ENCODE results near the gene MMP24. TPM values are rescaled to one million over a fixed set of nuclear protein-coding genes. Genes with fewer than 3 reads are reported as not detected.

Gene MMP24
- 16.5 to 27.8 TPM (median 26.2 TPM) in 5 replicates for total RNA-seq (2022; extraction: Qiagen RNA extraction; ENCODE audit: low read depth)

DNA sequence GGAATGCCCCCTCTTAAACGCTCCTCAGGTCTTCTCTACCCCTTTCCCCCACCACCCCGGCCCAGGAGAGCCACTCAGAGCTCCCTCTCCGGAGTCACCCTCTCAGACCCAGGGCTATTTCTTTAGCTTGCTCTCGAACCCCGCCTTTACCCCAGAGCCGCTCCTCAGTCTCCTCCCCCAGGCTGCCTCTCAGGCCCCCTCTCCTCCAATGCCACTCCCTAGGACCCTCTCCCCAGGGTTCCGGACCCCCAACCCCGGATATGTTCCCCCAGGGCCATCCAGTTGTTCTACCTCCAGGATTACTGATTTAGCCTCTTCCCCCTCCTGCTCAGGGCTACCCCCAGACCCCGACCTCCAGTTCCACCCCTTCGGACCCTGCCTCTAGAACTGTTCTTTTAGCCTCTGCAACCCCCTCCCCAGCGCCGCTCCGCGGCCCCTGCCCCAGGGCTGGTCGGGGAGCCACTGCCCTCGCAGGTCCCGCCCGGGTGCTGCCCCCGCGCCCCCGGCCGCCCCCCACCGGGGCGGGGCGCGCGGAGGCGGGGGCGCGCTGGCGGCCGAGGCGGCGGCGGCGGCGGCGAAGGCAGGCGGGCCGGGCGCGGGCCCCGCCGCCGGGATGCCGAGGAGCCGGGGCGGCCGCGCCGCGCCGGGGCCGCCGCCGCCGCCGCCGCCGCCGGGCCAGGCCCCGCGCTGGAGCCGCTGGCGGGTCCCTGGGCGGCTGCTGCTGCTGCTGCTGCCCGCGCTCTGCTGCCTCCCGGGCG lies at the start of gene MMP24:
TSS of gene MMP24 (plus strand) at position 565 of the 758 bp plus-strand sequence. CDS start at position 614, 49 bp downstream.

DNA sequence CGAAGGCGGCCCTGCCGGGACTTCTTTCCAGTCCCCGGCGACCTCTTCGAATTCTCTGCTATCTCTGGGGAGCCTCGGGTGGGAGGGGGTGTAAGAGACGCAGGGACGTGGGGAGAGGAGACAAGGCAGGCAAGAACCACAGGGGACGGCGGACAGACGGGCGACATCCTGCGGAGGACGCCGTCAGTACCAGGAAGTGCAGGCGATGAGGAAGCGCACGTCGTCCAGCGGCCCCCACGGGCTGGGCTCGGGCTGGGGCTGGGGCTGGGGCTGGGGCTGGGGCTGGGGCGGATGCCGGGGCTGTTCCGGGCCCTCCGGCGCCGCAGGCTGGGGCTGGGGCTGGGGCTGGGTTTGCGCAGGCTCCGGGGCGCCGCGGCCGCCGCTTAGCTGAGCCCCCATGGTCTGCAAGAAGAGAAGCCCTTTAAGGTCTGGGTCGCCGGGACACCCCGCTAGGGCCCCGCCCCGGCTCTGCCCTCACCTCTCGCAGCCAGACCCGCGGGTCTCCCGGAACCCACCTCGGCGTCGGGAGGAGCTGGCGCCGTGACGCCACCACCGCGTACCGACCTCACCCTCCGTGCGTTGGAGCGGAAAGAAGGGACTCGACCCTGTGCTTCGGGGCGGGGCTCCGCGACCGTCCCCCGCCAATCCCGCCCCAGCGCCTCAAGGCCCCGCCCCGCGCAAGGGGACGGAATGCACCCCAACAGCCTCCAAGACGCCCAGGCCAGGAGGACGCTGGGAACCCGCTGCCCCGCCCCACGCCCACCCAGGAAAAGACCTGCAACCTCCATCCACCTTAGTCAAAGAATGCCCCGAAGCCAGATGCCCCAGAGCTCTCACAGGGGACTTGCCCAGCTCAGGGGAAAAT lies 51.3 kb downstream of the MMP24 start, which contains the start of gene MMP24OS:
TSS of gene MMP24OS (minus strand) at position 592 of the 865 bp plus-strand sequence. CDS start at position 399, 193 bp downstream.

DNA sequence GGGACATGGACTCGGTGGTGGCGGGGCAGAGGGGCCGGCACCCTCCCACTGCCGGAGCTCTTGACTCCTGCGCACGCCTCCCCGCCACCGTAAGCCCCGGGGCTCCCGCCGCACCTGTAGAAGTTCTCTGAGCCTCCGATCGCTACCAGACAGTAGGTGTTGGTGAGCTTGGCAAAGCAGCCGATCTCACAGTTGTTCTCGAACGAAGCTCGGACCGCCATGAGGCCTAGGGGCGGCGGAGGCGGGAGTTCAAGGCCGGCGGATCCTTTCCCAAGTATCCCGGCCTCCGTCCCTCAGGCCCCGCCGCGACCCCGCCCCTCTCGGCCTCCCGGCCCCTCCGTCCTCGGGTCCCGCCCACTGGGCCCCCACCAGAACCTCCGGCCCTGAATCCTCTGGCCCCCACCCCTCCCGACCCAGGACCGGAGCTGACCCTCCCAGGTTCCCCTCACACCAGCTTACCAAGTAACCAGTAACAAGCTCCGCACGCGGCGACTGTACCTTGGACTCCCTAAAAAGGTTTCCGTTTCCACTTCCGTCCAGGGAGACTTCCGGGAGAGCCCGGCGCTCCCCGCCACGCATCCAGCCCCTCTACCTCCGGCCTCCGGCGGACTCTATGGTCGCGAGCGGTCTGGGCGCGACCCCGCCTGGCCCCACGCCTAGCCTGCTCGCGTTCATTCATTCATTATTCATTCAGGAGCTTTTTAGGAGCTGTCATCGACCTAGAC lies 57.9 kb downstream of the MMP24 start, which contains the start of gene EIF6:
TSS of gene EIF6 (minus strand) at position 506 of the 725 bp plus-strand sequence. CDS start at position 221, 285 bp downstream.

DNA sequence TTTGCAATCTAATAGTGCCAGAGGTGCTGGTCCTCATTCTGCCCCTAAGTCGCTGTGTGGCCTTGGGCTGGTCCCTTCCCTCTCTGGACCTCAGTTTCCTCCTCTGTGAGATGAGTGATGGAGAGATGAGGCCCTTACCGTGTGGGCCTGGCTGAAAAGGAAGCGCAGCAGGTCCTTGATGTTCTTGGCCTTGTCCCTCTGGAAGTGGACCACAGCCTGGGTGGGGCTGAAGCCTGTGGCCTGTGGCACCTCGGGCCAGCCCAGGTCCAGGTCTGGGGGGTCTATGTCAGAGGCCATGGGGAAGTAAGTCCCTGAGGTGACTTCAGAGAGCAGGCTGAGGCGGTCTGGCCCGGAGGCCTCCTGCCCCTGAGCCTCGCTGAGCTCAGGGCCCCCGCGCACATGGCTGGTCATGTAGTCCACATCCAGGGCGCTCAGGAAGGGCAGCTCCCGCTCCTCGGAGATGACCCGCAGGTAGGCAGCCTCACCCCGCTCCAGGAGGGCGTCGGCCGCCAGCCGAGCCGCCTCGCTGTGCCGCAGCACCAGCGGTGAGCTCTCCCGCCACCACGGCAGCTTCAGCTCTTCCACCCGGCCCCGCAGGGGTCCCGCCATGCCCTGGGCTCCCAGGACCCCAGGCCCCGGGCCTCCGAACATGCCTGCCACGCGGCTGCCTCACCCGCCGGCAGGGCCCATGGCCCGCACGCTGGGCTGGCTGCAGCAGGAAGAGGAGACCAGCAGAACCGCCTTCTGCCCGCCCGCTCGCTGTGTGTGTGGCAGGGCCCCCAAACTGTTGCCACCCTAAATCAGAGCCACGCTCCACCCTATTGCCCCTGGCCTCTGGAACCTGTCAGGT lies 65.4 kb downstream of the MMP24 start, which contains the start of gene FAM83C:
TSS of gene FAM83C (minus strand) at position 772 of the 850 bp plus-strand sequence. CDS start at position 651, 121 bp downstream.

Other genes starting within 250 kb of the MMP24 start
- gene TRPC4AP, start 133.9 kb upstream of the MMP24 start, total RNA-seq (2022; extraction: Qiagen RNA extraction; ENCODE audit: low read depth), result 41.9 to 62.4 TPM (median 61.0 TPM) in 5 replicates
- 43.4 to 53.1 TPM (median 50.7 TPM) in 5 replicates for gene EDEM2, start 79.4 kb upstream of the MMP24 start, total RNA-seq (2022; extraction: Qiagen RNA extraction; ENCODE audit: low read depth)
- gene PROCR, start 54.6 kb upstream of the MMP24 start, total RNA-seq (2022; extraction: Qiagen RNA extraction; ENCODE audit: low read depth), result 105 to 137 TPM (median 133 TPM) in 5 replicates
- gene MMP24OS, start 51.4 kb downstream of the MMP24 start, total RNA-seq (2022; extraction: Qiagen RNA extraction; ENCODE audit: low read depth), result 58.0 to 92.7 TPM (median 81.2 TPM) in 5 replicates
- 324 to 430 TPM (median 410 TPM) in 5 replicates for gene EIF6, start 58.1 kb downstream of the MMP24 start, total RNA-seq (2022; extraction: Qiagen RNA extraction; ENCODE audit: low read depth)
- 0.07 to 0.15 TPM (median 0.12 TPM) in 4 of 5 replicates, not detected in the other for gene FAM83C, start 65.7 kb downstream of the MMP24 start, total RNA-seq (2022; extraction: Qiagen RNA extraction; ENCODE audit: low read depth)
- gene UQCC1, start 185.3 kb downstream of the MMP24 start, total RNA-seq (2022; extraction: Qiagen RNA extraction; ENCODE audit: low read depth), result 32.3 to 35.9 TPM (median 33.9 TPM) in 5 replicates
- not detected in 5 replicates for gene GDF5, start 211.5 kb downstream of the MMP24 start, total RNA-seq (2022; extraction: Qiagen RNA extraction; ENCODE audit: low read depth)
- 20.5 to 34.9 TPM (median 26.3 TPM) in 5 replicates for gene CEP250, start 228.9 kb downstream of the MMP24 start, total RNA-seq (2022; extraction: Qiagen RNA extraction; ENCODE audit: low read depth)